GM18526 (cell line): Measurements from ENCODE around the gene GRHPR.

ENCODE experiments used
- POLR2A ChIP-seq: IDR thresholded peaks from 3 replicates; pipeline ENCODE4 v1.6.1; 2011; ENCODE audit not compliant: insufficient read length; ENCODE audit errors: extremely low read depth

GRHPR gene

GRCh38 chr9:37412431-37413151 is 9.9 kb upstream of the GRHPR start:
- no peak for TF ChIP-seq POLR2A

GRCh38 chr9:37413311-37413710 is 9.2 kb upstream of the GRHPR start:
- TF ChIP-seq POLR2A, result no peak

DNA sequence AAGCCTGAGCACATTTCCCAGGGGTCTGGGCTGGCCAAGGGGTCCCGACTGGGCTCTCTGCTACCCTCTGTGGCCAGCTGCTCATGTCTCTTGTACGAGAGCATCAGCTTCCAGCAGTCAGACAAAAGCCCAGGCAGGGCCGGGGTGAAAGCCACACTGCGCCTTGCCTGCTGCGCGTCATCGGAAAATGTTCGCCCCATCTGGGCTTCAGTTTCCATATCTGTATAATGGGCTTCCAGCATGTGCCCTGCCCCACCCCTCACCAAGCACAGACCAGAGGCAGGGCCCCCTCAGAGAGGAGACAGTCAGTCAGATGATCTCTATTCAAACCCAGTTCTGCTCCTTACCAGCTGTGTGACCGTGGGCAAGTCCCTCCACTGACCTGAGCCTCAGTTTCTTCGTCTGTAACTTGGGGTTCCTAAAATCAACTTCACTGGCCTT is 8.0 kb upstream of the GRHPR start:
- TF ChIP-seq POLR2A, result no peak

DNA sequence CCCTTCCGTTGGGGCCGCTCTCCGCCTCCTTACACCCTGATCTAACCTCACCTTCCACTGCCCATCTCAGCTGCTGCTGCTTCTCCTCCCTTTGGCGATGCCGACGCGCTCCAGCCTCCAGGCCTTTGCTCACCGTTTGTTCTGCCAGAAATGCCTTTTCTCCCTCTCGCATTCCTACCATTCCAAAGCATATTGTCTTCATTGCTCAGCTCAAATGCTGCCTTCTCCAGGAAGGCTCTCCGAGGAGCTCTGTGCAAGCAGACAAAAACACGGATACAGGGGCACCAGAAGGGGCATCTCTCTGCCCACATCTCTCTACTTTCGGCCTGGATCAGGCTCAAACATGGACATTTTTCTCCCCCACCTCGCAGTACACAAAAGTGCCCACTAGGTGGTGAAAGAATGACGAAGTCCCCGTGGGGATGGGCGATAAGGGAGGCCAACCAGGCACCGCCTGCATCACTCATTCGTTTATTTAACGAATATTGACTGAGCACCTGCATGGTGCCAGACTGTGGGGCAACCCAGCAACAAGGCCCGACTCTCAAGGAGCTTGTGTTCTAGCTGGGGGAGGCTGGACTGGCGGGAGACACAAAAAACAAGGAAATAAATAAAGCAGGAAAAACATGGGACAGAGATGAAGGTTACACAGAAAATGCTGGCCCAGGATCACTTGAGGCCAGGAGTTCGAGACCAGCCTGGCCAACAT is 7.3 kb upstream of the GRHPR start:
- TF ChIP-seq POLR2A, result no peak

- TF ChIP-seq POLR2A, result no peak
These were observed 5.2 kb upstream of the GRHPR start for GRCh38 chr9:37417252-37417803.

DNA sequence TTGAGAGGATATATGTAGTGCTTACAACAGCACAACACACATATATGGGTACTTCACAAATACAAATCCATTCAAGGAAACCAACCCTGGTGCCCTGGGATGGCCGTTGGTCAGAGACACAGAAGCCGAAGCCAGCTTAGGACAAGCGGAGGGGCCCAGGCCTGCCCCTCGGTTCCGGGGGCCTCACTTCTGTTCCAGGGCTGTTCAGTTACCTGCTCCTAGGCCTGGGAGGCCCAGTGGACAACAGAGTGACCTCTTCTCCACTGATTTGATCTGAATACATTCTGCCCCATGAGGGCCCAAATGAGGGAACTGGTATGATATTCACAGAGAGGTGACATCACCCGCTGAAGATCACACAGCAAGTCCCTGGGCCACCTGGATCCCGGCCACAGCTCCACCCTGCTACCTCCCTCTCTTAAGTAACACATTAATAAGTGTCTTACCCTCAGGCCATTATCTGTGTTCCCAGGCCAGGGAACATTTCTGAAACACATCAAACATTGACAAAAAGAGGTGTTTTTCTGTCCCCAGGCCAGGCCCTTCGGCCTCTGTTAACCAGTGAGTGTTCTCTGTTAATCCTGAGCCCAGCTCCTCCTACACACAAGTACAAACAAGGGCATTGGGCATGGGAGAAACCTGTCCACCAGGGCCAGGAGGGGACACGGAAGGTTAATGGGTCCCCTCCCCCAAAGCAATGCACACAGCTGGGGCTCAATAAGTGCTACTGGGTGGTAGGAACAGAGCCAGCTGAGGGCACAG is 4.5 kb upstream of the GRHPR start:
- TF ChIP-seq POLR2A, result no peak

- TF ChIP-seq POLR2A, result no peak
These were observed 3.3 kb upstream of the GRHPR start for GRCh38 chr9:37419204-37419603.

DNA sequence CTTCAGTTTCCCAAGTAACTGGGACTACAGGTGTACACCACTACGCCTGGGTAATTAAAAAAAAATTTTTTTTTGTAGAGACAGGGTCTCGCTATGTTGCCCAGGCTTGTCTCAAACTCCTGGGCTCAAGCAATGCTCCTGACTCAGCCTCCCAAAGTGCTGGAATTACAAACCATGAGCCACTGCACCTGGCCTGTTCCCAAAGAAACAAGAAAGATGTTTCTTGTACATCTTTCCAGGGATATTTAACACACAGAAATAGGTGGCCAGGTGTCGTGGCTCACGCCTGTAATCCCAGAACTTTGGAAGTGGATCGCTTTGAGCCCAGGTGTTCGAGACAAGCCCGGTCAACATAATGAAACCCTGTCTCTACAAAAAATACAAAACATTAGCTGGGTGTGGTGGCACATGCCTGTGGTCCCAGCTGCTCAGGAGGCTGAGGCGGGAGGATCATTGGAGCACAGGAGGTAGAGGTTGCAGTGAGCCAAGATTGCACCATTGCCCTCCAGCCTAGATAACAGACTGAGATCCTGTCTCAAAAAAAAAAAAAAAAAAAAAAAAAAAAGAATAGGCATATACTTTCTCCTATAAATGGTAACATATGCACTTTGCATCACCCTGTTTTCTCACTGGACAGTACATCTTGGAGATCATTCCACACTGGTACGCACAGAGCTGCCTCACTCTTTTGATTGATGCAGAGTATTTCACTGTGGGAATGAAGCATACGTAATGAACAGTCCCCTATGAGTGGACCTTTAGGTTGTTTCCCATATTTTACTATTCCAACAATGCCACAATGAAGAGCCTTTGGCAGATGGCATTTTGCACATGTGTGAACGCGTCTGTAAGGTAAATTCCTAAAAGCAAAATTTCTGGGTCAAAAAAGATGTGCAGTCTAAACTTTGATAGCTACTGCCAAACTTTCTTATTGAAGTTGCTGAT is 2.0 kb upstream of the GRHPR start:
- no peak for TF ChIP-seq POLR2A

GRCh38 chr9:37421914-37422288 is 595 bp upstream of the GRHPR start:
- no peak for TF ChIP-seq POLR2A

DNA sequence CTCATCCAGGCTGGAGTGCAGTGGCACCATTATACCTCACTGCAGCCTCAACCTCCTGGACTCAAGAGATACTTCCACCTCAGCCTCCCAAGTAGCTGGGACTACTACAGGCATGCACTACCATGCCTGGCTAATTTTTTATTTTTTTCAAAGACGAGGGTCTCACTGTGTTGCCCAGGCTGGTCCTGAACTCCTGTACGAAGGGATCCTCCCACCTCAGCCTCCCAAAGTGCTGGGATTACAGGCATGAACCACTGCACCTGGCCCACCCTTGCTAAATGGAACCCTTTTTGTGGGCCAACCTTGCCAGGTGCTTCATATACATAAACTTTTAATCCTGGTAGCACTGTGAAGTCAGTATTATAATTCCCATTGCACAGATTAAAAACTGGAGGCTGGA is 1.0 kb downstream of the GRHPR start:
- no peak for TF ChIP-seq POLR2A

DNA sequence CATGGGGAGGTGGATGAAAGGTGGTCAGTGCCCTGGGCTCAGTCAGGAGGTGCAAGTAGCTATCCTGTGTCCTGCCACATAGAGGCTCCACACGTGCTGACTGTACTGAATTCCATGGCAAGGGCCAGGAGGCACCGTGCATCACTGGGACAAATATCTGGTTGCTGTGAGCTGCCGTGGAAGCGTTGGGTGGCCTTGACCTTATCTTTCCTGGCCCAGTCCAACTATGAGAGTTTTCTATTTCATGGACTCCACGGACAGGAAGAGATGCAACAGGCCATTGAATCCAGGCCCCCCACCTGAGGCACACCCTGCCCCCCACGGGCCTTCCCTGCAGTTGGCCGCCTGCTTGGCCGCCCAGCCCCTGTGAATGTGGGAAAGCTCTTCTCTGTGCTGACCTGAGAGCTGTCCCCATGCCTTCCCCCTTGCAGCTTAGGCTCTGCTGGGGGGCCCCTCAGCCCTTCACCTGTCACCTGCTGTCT is 1.7 kb downstream of the GRHPR start:
- peak; percentile 20 for TF ChIP-seq POLR2A

GRCh38 chr9:37424686-37425297 is 2.3 kb downstream of the GRHPR start:
- TF ChIP-seq POLR2A, result no peak

- no peak for TF ChIP-seq POLR2A
These were observed 2.8 kb downstream of the GRHPR start for GRCh38 chr9:37425298-37425752.

GRCh38 chr9:37426846-37427245 is 4.3 kb downstream of the GRHPR start:
- TF ChIP-seq POLR2A, result no peak

DNA sequence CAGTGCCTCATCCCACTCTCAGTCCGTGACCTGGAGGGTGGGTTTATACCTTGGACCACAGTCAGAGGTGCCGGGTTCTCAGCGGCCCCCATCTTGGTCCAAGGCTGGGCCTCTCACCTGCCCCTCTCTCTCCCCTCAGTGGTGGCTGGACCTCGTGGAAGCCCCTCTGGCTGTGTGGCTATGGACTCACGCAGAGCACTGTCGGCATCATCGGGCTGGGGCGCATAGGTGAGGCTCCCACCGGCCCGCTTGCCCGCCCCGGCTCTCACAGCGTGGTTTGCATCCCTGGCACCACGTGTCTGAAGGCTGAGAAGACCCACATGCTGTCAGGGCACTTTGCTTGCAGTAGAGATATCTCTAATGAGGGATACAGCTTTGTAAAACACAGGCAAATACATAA is 5.8 kb downstream of the GRHPR start:
- TF ChIP-seq POLR2A, result no peak
